A172 (cell line): Measurements from ENCODE around the gene ENDOG. TPM values are rescaled to one million over a fixed set of nuclear protein-coding genes. Genes with fewer than 3 reads are reported as not detected.
"Not testable (repeated sequence)": the region's sequence is repeated elsewhere in the genome, so short reads cannot be mapped to it uniquely, and the experiment has no call there.

Source experiments
- DNase-seq: peaks from one replicate; pipeline ENCODE4 v3.0.0-alpha.2; 2015; ENCODE audit warnings: low spot score
- total RNA-seq: library from RNA; depleted of rRNA; stranded (reverse); fragments of >200 nt; shearing (Covaris generic); gene quantifications from 2 replicates; pipeline ENCODE4 v1.2.3, GENCODE V29; 2014; rRNA removed

Gene ENDOG
- total RNA-seq, result 57.8 and 65.3 TPM in 2 replicates

DNA sequence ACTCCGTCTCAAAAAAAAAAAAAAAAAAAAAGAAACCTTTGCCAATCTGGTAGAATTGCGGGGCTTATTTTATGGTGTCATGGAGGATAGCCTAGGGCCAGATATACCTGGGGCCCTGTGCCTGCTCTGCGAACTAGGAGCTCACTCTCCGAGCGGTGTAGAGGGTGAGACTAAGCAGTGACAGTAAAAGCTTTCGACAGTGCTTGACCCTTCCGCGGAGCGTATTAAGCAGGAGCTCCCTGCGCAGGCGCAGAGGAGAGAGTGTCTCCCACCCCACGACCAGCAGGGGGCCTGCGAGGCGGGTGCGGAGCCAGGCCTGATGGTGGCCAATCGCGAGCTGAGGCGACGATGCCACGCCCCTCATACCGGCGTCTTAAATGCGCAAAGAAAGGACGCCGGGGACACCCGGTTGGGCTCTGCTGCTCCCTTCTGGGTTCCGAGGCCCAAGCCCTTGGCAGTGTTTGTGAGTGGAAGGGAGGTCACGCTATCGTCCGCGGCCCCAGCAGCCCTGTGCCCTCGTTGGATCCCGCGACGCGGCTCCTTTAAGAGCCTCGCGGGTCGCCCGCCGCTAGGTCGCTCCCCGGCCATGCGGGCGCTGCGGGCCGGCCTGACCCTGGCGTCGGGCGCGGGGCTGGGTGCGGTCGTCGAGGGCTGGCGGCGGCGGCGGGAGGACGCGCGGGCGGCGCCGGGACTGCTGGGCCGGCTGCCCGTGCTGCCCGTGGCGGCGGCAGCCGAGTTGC lies at the start of gene ENDOG:
Gene ENDOG (plus strand): TSS at position 402 of the 740 bp plus-strand sequence. CDS start 185 bp downstream, at position 587.
- DNase-seq, result peak; percentile 97

DNA sequence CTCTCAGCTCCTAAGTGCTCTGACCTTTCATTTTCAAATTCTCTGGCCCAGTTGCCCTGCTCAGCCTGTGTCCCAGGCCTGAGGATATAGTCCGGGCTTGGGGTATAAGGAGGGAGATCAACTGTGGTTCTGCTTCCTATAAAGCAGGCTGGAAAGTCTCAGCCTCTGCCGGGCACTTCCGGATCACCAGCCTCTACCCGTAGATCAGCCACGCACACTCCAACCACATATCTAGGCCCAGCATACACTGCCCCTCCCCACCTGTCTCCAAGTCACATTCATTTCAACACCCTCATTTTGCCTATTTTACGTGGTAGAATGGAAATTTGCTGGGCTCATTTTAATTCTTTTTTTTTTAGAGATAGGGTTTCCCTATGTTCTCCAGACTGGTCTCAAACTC lies 49.7 kb upstream of the ENDOG start:
- DNase-seq, result no peak

DNA sequence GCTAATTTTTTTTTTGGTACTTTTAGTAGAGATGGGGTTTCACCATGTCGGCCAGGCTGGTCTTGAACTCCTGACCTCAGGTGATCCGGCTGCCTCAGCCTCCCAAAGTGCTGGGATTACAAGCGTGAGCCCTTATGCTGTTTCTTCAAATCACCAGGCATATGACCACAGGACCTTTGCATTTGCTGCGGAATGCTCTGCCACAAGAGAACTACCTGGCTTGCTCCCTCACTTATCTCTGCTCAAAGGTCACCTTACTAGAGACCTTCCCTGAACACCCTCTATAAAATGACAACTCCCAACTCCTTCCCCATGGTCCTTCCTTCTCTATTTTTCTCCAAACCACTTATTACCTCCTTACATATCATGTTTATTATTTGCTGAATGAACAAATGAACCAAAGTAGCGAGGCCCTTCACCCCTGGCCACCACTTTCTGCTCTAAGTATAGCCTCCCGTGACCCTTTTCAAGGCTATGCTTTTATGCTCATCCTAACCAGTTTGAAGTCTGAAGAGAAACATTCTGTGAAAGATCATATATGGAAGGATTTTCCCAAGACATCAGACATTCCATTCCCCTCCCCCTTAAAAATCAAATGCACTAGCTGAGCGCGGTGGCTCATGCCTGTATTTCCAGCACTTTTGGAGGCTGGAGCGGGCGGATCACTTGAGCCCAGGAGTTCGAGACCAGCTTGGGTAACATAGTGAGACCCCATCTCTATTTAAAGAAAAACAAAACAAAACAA lies 47.8 kb upstream of the ENDOG start:
- no peak for DNase-seq

DNA sequence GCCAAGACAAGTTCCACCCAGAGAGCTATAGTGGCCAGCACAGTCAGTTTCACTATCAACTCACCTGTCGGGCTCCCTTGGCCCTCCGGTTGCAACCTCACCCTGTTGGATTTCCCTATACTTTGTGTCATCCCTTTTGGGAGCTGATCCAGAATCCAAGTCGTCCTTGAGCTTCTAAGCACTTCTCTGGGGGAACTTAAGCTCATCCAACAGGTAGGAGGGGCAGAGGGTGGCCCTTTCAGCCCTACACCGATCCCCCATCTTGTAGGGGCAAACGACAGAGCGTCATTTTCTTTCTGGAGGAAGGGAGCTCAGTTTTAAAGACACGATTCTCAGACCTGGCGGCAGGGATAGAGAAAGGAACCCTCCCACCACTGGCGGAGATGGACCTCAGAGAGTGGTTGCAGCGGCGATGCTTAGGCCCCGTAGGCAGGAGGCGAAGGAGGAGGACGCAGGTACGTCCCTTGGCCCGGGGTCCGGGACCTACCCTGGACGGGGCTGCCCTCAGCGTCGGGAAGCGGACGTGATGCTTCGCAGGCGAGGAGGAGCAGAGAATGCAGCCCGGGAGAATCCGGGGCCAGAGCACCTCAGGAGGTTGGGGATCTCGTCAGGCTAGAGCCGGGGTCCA lies 47.1 kb upstream of the ENDOG start:
- DNase-seq, result peak; percentile 27

- peak; percentile 83 for DNase-seq
Measured at GRCh38 chr9:128771745-128772519, 46.4 kb upstream of the ENDOG start, which contains the start of gene ZER1. Gene ZER1, minus strand, starts transcription at chr9:128771927. Its CDS starts 16,362 bp downstream, at chr9:128755565.

DNA sequence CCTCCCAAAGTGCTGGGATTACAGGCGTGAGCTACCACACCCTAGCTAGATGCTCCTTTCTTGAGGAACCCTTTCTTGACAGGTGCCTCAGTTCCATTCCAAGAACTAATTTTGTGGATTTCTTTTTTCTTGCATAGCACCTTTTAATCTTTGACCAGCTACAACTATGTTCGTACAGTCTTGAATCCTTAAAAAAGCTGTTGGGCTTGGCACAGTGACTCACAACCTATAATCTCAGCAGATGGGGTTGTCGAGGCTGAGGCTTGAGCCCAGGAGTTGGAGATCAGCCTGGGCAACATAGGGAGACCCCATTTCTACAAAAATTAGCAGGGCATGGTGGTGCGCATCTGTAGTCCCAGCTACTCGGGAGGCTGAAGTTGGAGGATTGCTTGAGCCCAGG lies 45.3 kb upstream of the ENDOG start:
- no peak for DNase-seq

GRCh38 chr9:128774804-128775203 lies 43.5 kb upstream of the ENDOG start:
- no peak for DNase-seq

GRCh38 chr9:128780093-128780492 lies 38.2 kb upstream of the ENDOG start:
- not testable (repeated sequence) for DNase-seq

GRCh38 chr9:128781187-128782070 lies 36.9 kb upstream of the ENDOG start:
- DNase-seq, result no peak

- no peak for DNase-seq
Measured at GRCh38 chr9:128782669-128783068, 35.6 kb upstream of the ENDOG start.

DNA sequence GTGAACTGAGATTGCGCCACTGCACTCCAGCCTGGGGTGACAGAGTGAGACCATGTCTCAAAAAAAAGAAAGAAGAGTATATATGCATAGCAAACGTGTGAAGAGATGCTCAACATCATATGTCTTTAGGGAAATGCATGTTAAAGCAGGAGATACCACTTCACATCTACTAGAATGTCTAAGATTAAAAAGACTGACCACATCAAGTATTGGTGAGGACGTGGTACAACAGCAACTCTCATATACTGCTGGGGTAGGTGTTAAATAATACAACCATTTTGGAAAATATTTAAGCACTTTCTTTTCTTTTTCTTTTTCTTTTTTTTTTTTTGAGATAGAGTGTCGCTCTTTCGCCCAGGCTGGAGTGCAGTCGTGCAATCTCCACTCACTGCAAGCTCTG lies 32.9 kb upstream of the ENDOG start:
- no peak for DNase-seq

GRCh38 chr9:128786681-128787601 lies 31.4 kb upstream of the ENDOG start, which contains the start of gene TBC1D13:
Gene TBC1D13, plus strand, starts transcription at chr9:128787253. Its CDS starts 101 bp downstream, at chr9:128787354.
- DNase-seq, result peak; percentile 76

DNA sequence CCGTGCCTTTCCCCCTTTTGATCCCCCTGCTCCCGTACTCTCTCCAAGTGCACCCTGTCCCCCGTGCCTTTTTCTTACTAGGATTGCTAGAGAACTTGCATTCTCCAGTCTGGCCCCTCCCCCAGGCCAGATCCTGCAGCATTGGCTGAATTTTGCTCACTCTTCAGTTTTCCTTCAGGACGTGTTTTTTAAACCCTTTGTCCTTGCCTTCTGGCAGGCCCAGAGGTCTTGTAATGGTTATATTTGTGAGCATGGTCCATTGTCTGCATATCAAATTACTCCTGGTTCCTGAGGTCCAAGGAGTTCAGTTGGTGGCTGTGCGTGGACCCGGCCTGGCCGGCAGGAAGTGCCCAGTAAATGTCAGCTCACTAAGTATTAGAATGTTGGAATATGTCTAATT lies 30.6 kb upstream of the ENDOG start:
- DNase-seq, result no peak

GRCh38 chr9:128788445-128788844 lies 29.9 kb upstream of the ENDOG start:
- no peak for DNase-seq

DNA sequence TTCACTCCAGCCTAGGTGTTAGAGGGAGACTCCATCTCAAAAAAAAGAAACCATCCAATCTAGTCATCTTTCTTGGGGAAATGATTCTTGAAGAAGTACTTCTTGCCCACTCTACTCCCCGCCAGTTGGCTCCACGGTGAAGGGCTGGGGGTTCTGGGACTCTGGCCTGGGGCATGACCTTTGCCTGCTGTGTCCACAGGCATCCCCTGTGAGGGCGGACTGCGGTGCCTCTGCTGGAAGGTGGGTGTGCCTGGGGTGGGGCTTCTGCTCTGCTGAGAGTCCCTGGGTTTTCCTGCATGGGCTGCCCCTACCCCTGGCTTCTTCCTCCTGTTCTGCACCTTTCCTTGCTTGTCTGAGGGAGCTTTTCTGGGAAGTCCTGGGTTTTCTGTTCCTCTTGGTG lies 27.8 kb upstream of the ENDOG start:
- DNase-seq, result no peak

DNA sequence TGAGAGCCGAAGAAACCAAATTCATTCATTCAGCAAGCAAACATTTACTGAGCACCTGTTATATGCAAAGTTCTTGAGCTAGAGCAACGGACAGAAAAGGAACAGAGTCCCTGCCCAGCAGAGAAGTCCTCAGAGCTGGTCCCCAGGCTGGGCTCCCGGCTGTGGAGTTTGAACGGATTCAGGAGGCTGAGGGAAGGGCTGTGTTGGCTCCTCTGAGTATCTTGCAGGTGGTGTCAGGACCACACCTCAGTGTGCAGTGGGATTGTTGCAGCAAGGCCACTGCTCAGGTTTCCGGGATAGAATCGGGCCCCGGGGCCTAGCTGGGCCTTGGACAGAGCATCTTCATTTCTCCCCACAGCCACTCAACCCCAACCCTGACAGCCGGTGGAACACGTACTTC lies 26.2 kb upstream of the ENDOG start:
- no peak for DNase-seq

DNA sequence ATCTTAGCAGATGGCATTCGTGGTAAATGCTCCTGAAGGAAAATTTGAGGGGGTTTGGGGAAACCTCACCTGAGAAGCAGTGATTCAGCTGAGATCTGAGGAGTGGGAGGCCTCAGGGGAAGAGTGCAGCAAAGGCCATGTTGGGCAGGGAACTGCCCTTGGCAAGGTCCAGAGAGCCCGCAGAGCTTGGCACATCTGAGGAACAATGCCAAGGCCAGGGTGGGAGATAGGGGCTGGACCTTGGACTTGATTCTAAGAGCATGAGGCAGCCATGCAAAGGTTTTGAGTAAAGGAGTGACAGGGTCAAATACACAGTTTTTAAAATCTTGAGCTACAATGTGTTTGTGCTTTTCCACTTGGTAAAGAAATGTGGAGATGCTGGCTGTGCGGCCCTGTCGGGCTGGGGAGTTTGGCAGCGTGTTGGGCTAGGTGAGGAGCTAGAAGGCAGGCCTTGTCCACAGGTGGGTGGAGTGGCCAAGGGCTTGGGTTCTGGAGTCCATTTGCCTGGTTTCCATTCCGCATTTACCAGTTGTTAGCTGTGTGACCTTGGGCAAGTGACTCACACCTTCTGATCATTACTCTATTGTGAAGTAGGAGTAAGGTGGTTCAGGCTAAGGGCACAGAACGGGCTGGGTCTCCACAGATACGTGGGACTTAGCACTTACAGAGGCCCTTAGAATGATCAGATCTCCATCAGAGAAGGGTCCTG lies 25.2 kb upstream of the ENDOG start:
- DNase-seq, result no peak

GRCh38 chr9:128794961-128795360 lies 23.3 kb upstream of the ENDOG start:
- not testable (repeated sequence) for DNase-seq

DNA sequence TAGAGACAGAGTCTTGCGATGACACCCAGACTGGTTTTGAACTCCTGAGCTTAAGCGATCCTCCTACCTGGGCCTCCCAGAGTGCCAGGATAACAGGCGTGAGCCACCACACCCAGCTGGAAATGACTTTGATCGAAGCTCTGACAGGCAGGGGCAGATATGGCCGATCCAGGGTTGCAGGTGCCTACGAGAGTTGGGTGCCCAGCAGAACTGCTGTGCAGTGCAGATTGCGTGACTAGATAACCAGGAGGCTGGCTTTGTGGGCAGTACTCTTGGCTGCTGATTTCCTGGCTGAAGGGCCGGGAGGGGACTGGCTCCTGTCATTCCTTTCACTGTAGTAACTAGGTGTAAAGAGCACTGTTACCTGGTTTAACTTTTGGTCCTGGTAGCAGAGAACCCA lies 19.4 kb upstream of the ENDOG start:
- no peak for DNase-seq
